Naive thymus-derived CD4-positive, alpha-beta T cell (primary cell): Measurements from ENCODE around the gene SPSB4. TPM values are rescaled to one million over a fixed set of nuclear protein-coding genes. Genes with fewer than 3 reads are reported as not detected.

Experiments
- ATAC-seq: fragments of 150-1000 bp; cut with Tn5 transposase; 2 replicates; pipeline ENCODE4 v1.10.0; 2021; ENCODE audit warnings: mild to moderate bottlenecking, moderate library complexity
- CTCF ChIA-PET: fragments of 350-600 bp; sonication (Branson Sonifier 250); formaldehyde crosslinking; loops from one replicate; lab custom pipeline; 2021; ENCODE audit warnings: antibody characterized with exemption; lab: Charles Lee
- POLR2A ChIA-PET: fragments of 350-600 bp; sonication (Branson Sonifier 250); formaldehyde crosslinking; loops from one replicate; lab custom pipeline; 2021; ENCODE audit warnings: antibody characterized with exemption, inconsistent platforms; lab: Charles Lee
- DNase-seq, 9 donors: peaks; one replicate each; pipeline versions ENCODE4 v3.0.0 to v3.0.0-alpha.2; 2020 to 2022; ENCODE audit warnings: mixed read lengths in 1 of 9
- H3K27ac ChIP-seq: one replicate; pipeline ENCODE4 v1.7.0; 2013; ENCODE audit warnings: mild to moderate bottlenecking, low read depth, low read length, moderate library complexity
- H3K27me3 ChIP-seq, 2 donors: one replicate each; pipeline ENCODE4 v1.7.0; 2013; ENCODE audit warnings: low read length in 2 of 2, mild to moderate bottlenecking in 2 of 2, moderate library complexity in 2 of 2; ENCODE audit not compliant: control insufficient read depth in 2 of 2, insufficient read depth in 2 of 2
- H3K36me3 ChIP-seq, 3 experiments: 1 replicate in 2 of 3; 2 replicates in 1 of 3; pipeline ENCODE4 v1.7.0; 2013; ENCODE audit warnings: low read length in 3 of 3, mild to moderate bottlenecking in 3 of 3, moderate library complexity in 1 of 3; ENCODE audit not compliant: insufficient read depth in 3 of 3, control insufficient read depth in 2 of 3
- H3K4me1 ChIP-seq, 2 donors: one replicate each; pipeline ENCODE4 v1.7.0; 2013; ENCODE audit warnings: low read length in 2 of 2, mild to moderate bottlenecking in 2 of 2, moderate library complexity in 1 of 2; ENCODE audit not compliant: control insufficient read depth in 2 of 2, insufficient read depth in 2 of 2
- H3K4me3 ChIP-seq: 2 replicates; pipeline ENCODE4 v1.7.0; 2013; ENCODE audit warnings: mild to moderate bottlenecking, low read length
- H3K9me3 ChIP-seq, 3 experiments: 1 replicate in 2 of 3; 2 replicates in 1 of 3; pipeline ENCODE4 v1.7.0; 2013; ENCODE audit warnings: low read length in 3 of 3; ENCODE audit not compliant: control insufficient read depth in 2 of 3
- H3K27ac Mint-ChIP-seq, 9 donors: one replicate each; pipeline ENCODE4 v1.8.0; 2020 to 2022; ENCODE audit warnings: mixed read lengths in 9 of 9, mild to moderate bottlenecking in 8 of 9, moderate library complexity in 5 of 9, inconsistent platforms in 2 of 9
- H3K27me3 Mint-ChIP-seq, 5 donors: one replicate each; pipeline ENCODE4 v1.8.0; 2021 to 2022; ENCODE audit warnings: mixed read lengths in 5 of 5, mild to moderate bottlenecking in 1 of 5
- H3K36me3 Mint-ChIP-seq, 5 donors: one replicate each; pipeline ENCODE4 v1.8.0; 2020 to 2022; ENCODE audit warnings: mixed read lengths in 5 of 5, mild to moderate bottlenecking in 3 of 5, inconsistent platforms in 1 of 5
- H3K4me1 Mint-ChIP-seq, 7 donors: one replicate each; pipeline ENCODE4 v1.8.0; 2020 to 2022; ENCODE audit warnings: mixed read lengths in 7 of 7, mild to moderate bottlenecking in 3 of 7, inconsistent platforms in 1 of 7
- H3K4me3 Mint-ChIP-seq, 10 donors: one replicate each; pipeline ENCODE4 v1.8.0; 2020 to 2022; ENCODE audit warnings: mild to moderate bottlenecking in 10 of 10, mixed read lengths in 10 of 10, moderate library complexity in 6 of 10, inconsistent platforms in 2 of 10
- H3K9me3 Mint-ChIP-seq, 11 donors: one replicate each; pipeline ENCODE4 v1.8.0; 2020 to 2022; ENCODE audit warnings: mixed read lengths in 11 of 11, mild to moderate bottlenecking in 4 of 11, inconsistent platforms in 1 of 11, moderate library complexity in 1 of 11
- intact Hi-C, 2 donors: fragments of 100-400 bp; cut with micrococcal nuclease; formaldehyde crosslinking; loops; one replicate each; pipeline ENCODE4 v1.15.1; 2023
- polyA plus RNA-seq, 2 donors: library from polyadenylated mRNA; unstranded; fragments of 300-500 nt; fragmentation: Illumina TruSeq; gene quantifications; one replicate each; pipeline ENCODE4 v1.2.3, GENCODE V29; 2021
- total RNA-seq, 6 experiments: library from RNA in 5 of 6; stranded (reverse) in 5 of 6; gene quantifications; 1 replicate in 5 of 6; 2 replicates in 1 of 6; pipeline ENCODE4 v1.2.3 and lab custom pipeline; 2021 to 2026

The SPSB4 gene
- total and polyA plus RNA-seq, 7 experiments from 2014 or later = not detected

- no peak for ATAC-seq
- H3K4me1 ChIP-seq = no peaks in the 10 kb centered on the region
- no peaks in the 10 kb centered on the region for H3K36me3 ChIP-seq
- POLR2A ChIA-PET = no interaction called here
- H3K9me3 ChIP-seq = no peaks in the 10 kb centered on the region
- Mint-ChIP-seq H3K27ac (no peak overlapping the region), H3K4me1 (no peaks in the 10 kb centered on the region), H3K27me3 (peaks cover 12 to 46% (median 24%) of the 10 kb centered on the region in 5 donors), H3K4me3 (no peak overlapping the region), H3K9me3 (peaks cover 0 to 11% (median 2%) of the 10 kb centered on the region in 11 donors), H3K36me3 (peaks cover 0 to 8% (median 0%) of the 10 kb centered on the region in 5 donors)
- intact Hi-C loops = no loop called here
- no peak overlapping the region for H3K27ac ChIP-seq
- H3K4me3 ChIP-seq = no peak overlapping the region
- DNase-seq = no peak
- H3K27me3 ChIP-seq = no peaks in the 10 kb centered on the region
- CTCF ChIA-PET = no interaction called here
Measured at GRCh38 chr3:141122455-141123030, 71.4 kb downstream of the SPSB4 start.

- H3K36me3 ChIP-seq = no peaks in the 10 kb centered on the region
- H3K9me3 ChIP-seq = no peaks in the 10 kb centered on the region
- ChIA-PET CTCF (no interaction called here), POLR2A (no interaction called here)
- no peaks in the 10 kb centered on the region for H3K4me1 ChIP-seq
- no peak overlapping the region for H3K4me3 Mint-ChIP-seq
- ATAC-seq = no peak
- no peaks in the 10 kb centered on the region for H3K27me3 ChIP-seq
- no peaks in the 10 kb centered on the region for H3K4me1 Mint-ChIP-seq
- H3K4me3 ChIP-seq = no peak overlapping the region
- H3K9me3 Mint-ChIP-seq = peaks cover 0 to 11% (median 2%) of the 10 kb centered on the region in 11 donors
- H3K27ac ChIP-seq = no peak overlapping the region
- intact Hi-C loops = no loop called here
- peaks cover 12 to 51% (median 24%) of the 10 kb centered on the region in 5 donors for H3K27me3 Mint-ChIP-seq
- DNase-seq = no peak
- H3K27ac Mint-ChIP-seq = no peak overlapping the region
- peaks cover 0 to 8% (median 0%) of the 10 kb centered on the region in 5 donors for H3K36me3 Mint-ChIP-seq
Measured at GRCh38 chr3:141123677-141124410, 72.7 kb downstream of the SPSB4 start.

GRCh38 chr3:141124715-141125114 is 73.6 kb downstream of the SPSB4 start:
- H3K4me1 Mint-ChIP-seq = no peaks in the 10 kb centered on the region
- POLR2A ChIA-PET = no interaction called here
- H3K27ac Mint-ChIP-seq = no peak overlapping the region

GRCh38 chr3:141125351-141125750 is 74.2 kb downstream of the SPSB4 start:
- H3K36me3 ChIP-seq = no peaks in the 10 kb centered on the region
- intact Hi-C loops = no loop called here
- Mint-ChIP-seq H3K4me3 (no peak overlapping the region), H3K36me3 (peaks cover 0 to 8% (median 0%) of the 10 kb centered on the region in 5 donors), H3K4me1 (no peaks in the 10 kb centered on the region), H3K27ac (no peak overlapping the region), H3K27me3 (peaks cover 12 to 51% (median 22%) of the 10 kb centered on the region in 5 donors), H3K9me3 (peaks cover 0 to 8% (median 1%) of the 10 kb centered on the region in 11 donors)
- no peaks in the 10 kb centered on the region for H3K9me3 ChIP-seq
- no peaks in the 10 kb centered on the region for H3K27me3 ChIP-seq
- no peak overlapping the region for H3K27ac ChIP-seq
- no peak overlapping the region for H3K4me3 ChIP-seq
- H3K4me1 ChIP-seq = no peaks in the 10 kb centered on the region
- ChIA-PET POLR2A (no interaction called here), CTCF (no interaction called here)
- ATAC-seq = no peak
- no peak for DNase-seq

More at GRCh38 chr3:141124715-141125114, 73.6 kb downstream of the SPSB4 start:
- Mint-ChIP-seq H3K27me3 (peaks cover 12 to 51% (median 24%) of the 10 kb centered on the region in 5 donors), H3K9me3 (peaks cover 0 to 11% (median 2%) of the 10 kb centered on the region in 11 donors), H3K36me3 (peaks cover 0 to 8% (median 0%) of the 10 kb centered on the region in 5 donors), H3K4me3 (no peak overlapping the region)
- Histone ChIP-seq H3K4me1 (no peaks in the 10 kb centered on the region), H3K36me3 (no peaks in the 10 kb centered on the region), H3K27ac (no peak overlapping the region), H3K27me3 (no peaks in the 10 kb centered on the region), H3K4me3 (no peak overlapping the region), H3K9me3 (no peaks in the 10 kb centered on the region)
- intact Hi-C loops = no loop called here
- ATAC-seq = no peak
- CTCF ChIA-PET = no interaction called here
- no peak for DNase-seq

- ATAC-seq = peak; percentile 5
- Histone ChIP-seq H3K36me3 (no peaks in the 10 kb centered on the region), H3K4me3 (no peak overlapping the region), H3K4me1 (no peaks in the 10 kb centered on the region), H3K27ac (no peak overlapping the region), H3K27me3 (no peaks in the 10 kb centered on the region), H3K9me3 (no peaks in the 10 kb centered on the region)
- peaks cover 0 to 2% (median 0%) of the 10 kb centered on the region in 11 donors for H3K9me3 Mint-ChIP-seq
- H3K4me3 Mint-ChIP-seq = no peak overlapping the region
- no peaks in the 10 kb centered on the region for H3K4me1 Mint-ChIP-seq
- CTCF ChIA-PET = no interaction called here
- intact Hi-C loops = no loop called here
- POLR2A ChIA-PET = no interaction called here
- peaks cover 0 to 6% (median 0%) of the 10 kb centered on the region in 5 donors for H3K36me3 Mint-ChIP-seq
- peaks cover 12 to 45% (median 21%) of the 10 kb centered on the region in 5 donors for H3K27me3 Mint-ChIP-seq
- no peak for DNase-seq
- no peak overlapping the region for H3K27ac Mint-ChIP-seq
Measured at GRCh38 chr3:141126661-141127343, 75.7 kb downstream of the SPSB4 start.

- Mint-ChIP-seq H3K27me3 (peaks cover 12 to 42% (median 21%) of the 10 kb centered on the region in 5 donors), H3K4me1 (no peaks in the 10 kb centered on the region), H3K27ac (no peak overlapping the region), H3K36me3 (peaks cover 0 to 6% (median 0%) of the 10 kb centered on the region in 5 donors), H3K9me3 (no peaks in the 10 kb centered on the region), H3K4me3 (no peak overlapping the region)
- Histone ChIP-seq H3K27me3 (no peaks in the 10 kb centered on the region), H3K4me3 (no peak overlapping the region), H3K27ac (no peak overlapping the region), H3K9me3 (no peaks in the 10 kb centered on the region), H3K36me3 (no peaks in the 10 kb centered on the region), H3K4me1 (no peaks in the 10 kb centered on the region)
- intact Hi-C loops = no loop called here
- CTCF ChIA-PET = no interaction called here
- no peak for DNase-seq
- POLR2A ChIA-PET = no interaction called here
- ATAC-seq = no peak
Measured at GRCh38 chr3:141127344-141128125, 76.4 kb downstream of the SPSB4 start.
